B cell (primary cell): Measurements from ENCODE around the gene ENSA. TPM values are rescaled to one million over a fixed set of nuclear protein-coding genes. Genes with fewer than 3 reads are reported as not detected.

Experiments
- ATAC-seq: fragments of 200-7000 bp; cut with Tn5 transposase; one replicate; pipeline ENCODE4 v1.10.0; 2021; ENCODE audit warnings: low read depth, mild to moderate bottlenecking, moderate number of reproducible peaks, moderate library complexity
- CTCF ChIA-PET: fragments of 350-600 bp; sonication (Branson Sonifier 250); formaldehyde crosslinking; loops from one replicate; lab custom pipeline; 2021; ENCODE audit warnings: antibody characterized with exemption, inconsistent platforms; lab: Charles Lee
- POLR2A ChIA-PET: fragments of 350-600 bp; sonication (Branson Sonifier 250); formaldehyde crosslinking; loops from one replicate; lab custom pipeline; 2021; ENCODE audit warnings: antibody characterized with exemption; lab: Charles Lee
- DNase-seq: peaks from one replicate; pipeline ENCODE4 v3.0.0; 2013
- H2AFZ ChIP-seq: 2 replicates; pipeline ENCODE4 v1.6.1; 2012; ENCODE audit warnings: mild to moderate bottlenecking, low read depth, low read length; ENCODE audit not compliant: insufficient read depth, poor library complexity, severe bottlenecking
- H3K27ac ChIP-seq, 2 donors: 1 replicate in 1 of 2; 2 replicates in 1 of 2; pipeline ENCODE4 v1.5.1; 2012 to 2013; ENCODE audit warnings: low read length in 2 of 2, mild to moderate bottlenecking in 2 of 2, moderate library complexity in 1 of 2
- H3K27me3 ChIP-seq, 4 experiments: fragments of 200-600 bp in 1 of 4; sonication (generic) in 1 of 4; replicated peaks in 1 of 4; 1 replicate in 2 of 4; 2 replicates in 2 of 4; pipeline versions ENCODE4 v1.6.1 to v1.7.0; 2013 to 2016; ENCODE audit warnings: low read length in 3 of 4, mild to moderate bottlenecking in 2 of 4, mixed read lengths in 1 of 4, moderate library complexity in 1 of 4; ENCODE audit not compliant: insufficient read depth in 4 of 4, control insufficient read depth in 3 of 4; ENCODE audit errors: control extremely low read depth in 1 of 4
- H3K36me3 ChIP-seq, 2 experiments: replicated peaks in 1 of 2; 1 replicate in 1 of 2; 2 replicates in 1 of 2; pipeline versions ENCODE4 v1.6.1 to v1.7.1; 2013; ENCODE audit warnings: low read length in 1 of 2; ENCODE audit not compliant: insufficient read depth in 2 of 2, control insufficient read depth in 1 of 2; ENCODE audit errors: control extremely low read depth in 1 of 2, extremely low read depth in 1 of 2
- H3K4me1 ChIP-seq, 2 donors: fragments of 200-600 bp in 1 of 2; sonication (generic) in 1 of 2; 1 replicate in 1 of 2; 2 replicates in 1 of 2; pipeline versions ENCODE4 v1.5.1 to v1.6.1; 2013 to 2017; ENCODE audit warnings: low read length in 2 of 2; ENCODE audit not compliant: control insufficient read depth in 2 of 2, insufficient read depth in 2 of 2
- H3K4me2 ChIP-seq: replicated peaks from 2 replicates; pipeline ENCODE3; 2012; ENCODE audit warnings: mild to moderate bottlenecking, low read depth, low read length; ENCODE audit not compliant: poor library complexity, severe bottlenecking
- H3K4me3 ChIP-seq, 5 experiments: fragments of 200-600 bp in 1 of 5; sonication (generic) in 1 of 5; 1 replicate in 3 of 5; 2 replicates in 2 of 5; pipeline versions ENCODE4 v1.5.1 to v1.7.0; 2011 to 2016; ENCODE audit warnings: low read length in 4 of 5, mild to moderate bottlenecking in 4 of 5, low read depth in 2 of 5, control low read depth in 1 of 5, moderate library complexity in 1 of 5; ENCODE audit not compliant: insufficient read depth in 1 of 5; ENCODE audit errors: control extremely low read depth in 1 of 5, extremely low read depth in 1 of 5
- H3K79me2 ChIP-seq: fragments of 200-600 bp; sonication (generic); one replicate; pipeline ENCODE4 v1.6.0; 2016; ENCODE audit warnings: low read length; ENCODE audit not compliant: control insufficient read depth, insufficient read depth
- H3K9ac ChIP-seq: fragments of 200-600 bp; sonication (generic); 2 replicates; pipeline ENCODE4 v1.6.1; 2017; ENCODE audit warnings: mild to moderate bottlenecking, low read length, moderate library complexity
- H3K9me3 ChIP-seq, 3 donors: one replicate each; pipeline versions ENCODE4 v1.6.1 to v1.7.1; 2013; ENCODE audit warnings: low read length in 2 of 3; ENCODE audit not compliant: control insufficient read depth in 2 of 3, insufficient read depth in 1 of 3; ENCODE audit errors: control extremely low read depth in 1 of 3
- H4K20me1 ChIP-seq: 2 replicates; pipeline ENCODE4 v1.6.0; 2012; ENCODE audit warnings: mild to moderate bottlenecking, low read length; ENCODE audit not compliant: insufficient read depth, control insufficient read depth, poor library complexity, severe bottlenecking
- H3K27ac Mint-ChIP-seq: one replicate; pipeline ENCODE4 v1.8.0; 2021; ENCODE audit warnings: mixed read lengths
- H3K27me3 Mint-ChIP-seq: one replicate; pipeline ENCODE4 v1.8.0; 2021; ENCODE audit warnings: mixed read lengths
- H3K4me1 Mint-ChIP-seq: one replicate; pipeline ENCODE4 v1.8.0; 2021; ENCODE audit warnings: mixed read lengths
- H3K4me3 Mint-ChIP-seq: one replicate; pipeline ENCODE4 v1.8.0; 2021; ENCODE audit warnings: mixed read lengths
- H3K9me3 Mint-ChIP-seq: one replicate; pipeline ENCODE4 v1.8.0; 2022; ENCODE audit warnings: mixed read lengths; ENCODE audit not compliant: insufficient read depth
- EZH2 ChIP-seq: IDR thresholded peaks from 2 replicates; pipeline ENCODE4 v1.6.1; 2012; ENCODE audit warnings: borderline replicate concordance, low read depth, mild to moderate bottlenecking, moderate library complexity, low read length; ENCODE audit not compliant: insufficient read depth, poor library complexity, severe bottlenecking
- WGBS: methylation state at CpG from one replicate; pipeline ENCODE4 v1.1.5; 2013; ENCODE audit warnings: missing lambda C conversion rate; ENCODE audit not compliant: insufficient coverage; 5-methylcytosine and 5-hydroxymethylcytosine counted together
- intact Hi-C: fragments of 100-400 bp; cut with micrococcal nuclease; formaldehyde crosslinking; loops from one replicate; pipeline ENCODE4 v1.10.0; 2022
- polyA plus RNA-seq: library from polyadenylated mRNA; depleted of rRNA; stranded (reverse); fragments of >200 nt; gene quantifications from 2 replicates; pipeline ENCODE4 v1.2.3, GENCODE V29; 2012
- total RNA-seq, 2 donors: library from RNA; stranded (reverse); fragments of 120-200 nt in 1 of 2; gene quantifications; 1 replicate in 1 of 2; 2 replicates in 1 of 2; pipeline versions ENCODE4 v1.2.3 to v1.2.4, GENCODE V29; 2013 to 2022
- TF ChIP-seq, protein P1 (sequence below): fragments of 200-600 bp; IDR thresholded peaks from one replicate; pipeline ENCODE4 v1.8.0; 2022; ENCODE audit warnings: antibody characterized with exemption, mild to moderate bottlenecking

Gene ENSA
- total and polyA plus RNA-seq, 2 donors (not counting 1 experiment from before 2014, with no cell fraction given) = 85.5 to 115 TPM

DNA sequence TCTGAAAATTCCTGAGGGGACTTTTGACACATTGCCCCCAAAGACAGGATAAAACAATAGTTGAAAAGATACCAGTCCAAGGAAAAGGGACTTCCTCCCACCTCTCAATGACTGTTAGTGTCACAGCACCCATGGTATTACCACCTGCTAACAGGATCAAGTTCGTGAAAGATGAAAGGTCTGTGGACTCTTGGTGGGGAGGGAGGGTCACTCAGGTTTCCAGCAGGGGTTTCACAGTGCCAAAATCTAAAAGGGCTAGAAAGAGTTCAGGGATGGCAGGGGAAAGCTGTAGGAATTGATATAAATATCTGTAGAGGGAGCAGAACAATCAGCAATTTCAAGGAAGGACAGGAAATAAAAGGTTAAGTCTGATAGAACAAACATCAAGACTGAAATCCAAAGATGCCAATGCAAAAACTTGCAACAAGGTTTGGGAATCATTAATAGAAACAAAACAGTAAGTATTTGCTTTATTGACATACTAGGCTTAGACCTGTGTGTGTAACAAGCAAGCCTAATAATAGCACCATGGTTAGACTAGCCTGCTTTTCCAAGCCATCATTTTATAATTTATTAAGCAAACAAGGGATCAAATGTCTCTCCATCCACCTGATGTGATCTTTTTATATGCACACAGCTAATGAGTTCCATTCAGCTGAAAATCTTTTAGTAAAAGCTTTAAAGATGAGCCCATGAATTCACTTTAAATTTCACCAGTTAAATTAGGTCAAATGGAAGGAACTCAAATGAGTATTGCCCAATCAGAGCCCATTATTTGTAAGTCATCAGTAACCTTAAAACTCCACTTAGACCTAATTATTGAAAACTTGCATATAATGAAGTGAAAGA, 53.7 kb downstream of the ENSA start:
- Histone ChIP-seq H4K20me1 (peaks cover 69% of the 10 kb centered on the region), H3K79me2 (peaks cover 95% of the 10 kb centered on the region), H3K36me3 (peaks cover 1 to 73% of the 10 kb centered on the region in 2 experiments), H3K27ac (peak overlapping the region in 1 of 2 donors; percentile 97), H3K9me3 (no peaks in the 10 kb centered on the region), H3K4me2 (peak overlapping the region; percentile 86), H3K4me3 (peak overlapping the region; percentile 76 to 100 (median 98)), H2AFZ (no peak overlapping the region), H3K9ac (peak overlapping the region; percentile 94), H3K4me1 (peaks cover 63 to 69% of the 10 kb centered on the region in 2 donors), H3K27me3 (no peaks in the 10 kb centered on the region)
- Mint-ChIP-seq H3K4me1 (peaks cover 65% of the 10 kb centered on the region), H3K9me3 (no peaks in the 10 kb centered on the region), H3K27ac (peak overlapping the region; percentile 83), H3K27me3 (no peaks in the 10 kb centered on the region), H3K4me3 (peak overlapping the region; percentile 99)
- DNase-seq (no peak), ATAC-seq (no peak)
- TF ChIP-seq, protein P1, sequence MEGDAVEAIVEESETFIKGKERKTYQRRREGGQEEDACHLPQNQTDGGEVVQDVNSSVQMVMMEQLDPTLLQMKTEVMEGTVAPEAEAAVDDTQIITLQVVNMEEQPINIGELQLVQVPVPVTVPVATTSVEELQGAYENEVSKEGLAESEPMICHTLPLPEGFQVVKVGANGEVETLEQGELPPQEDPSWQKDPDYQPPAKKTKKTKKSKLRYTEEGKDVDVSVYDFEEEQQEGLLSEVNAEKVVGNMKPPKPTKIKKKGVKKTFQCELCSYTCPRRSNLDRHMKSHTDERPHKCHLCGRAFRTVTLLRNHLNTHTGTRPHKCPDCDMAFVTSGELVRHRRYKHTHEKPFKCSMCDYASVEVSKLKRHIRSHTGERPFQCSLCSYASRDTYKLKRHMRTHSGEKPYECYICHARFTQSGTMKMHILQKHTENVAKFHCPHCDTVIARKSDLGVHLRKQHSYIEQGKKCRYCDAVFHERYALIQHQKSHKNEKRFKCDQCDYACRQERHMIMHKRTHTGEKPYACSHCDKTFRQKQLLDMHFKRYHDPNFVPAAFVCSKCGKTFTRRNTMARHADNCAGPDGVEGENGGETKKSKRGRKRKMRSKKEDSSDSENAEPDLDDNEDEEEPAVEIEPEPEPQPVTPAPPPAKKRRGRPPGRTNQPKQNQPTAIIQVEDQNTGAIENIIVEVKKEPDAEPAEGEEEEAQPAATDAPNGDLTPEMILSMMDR = no peak
- TF ChIP-seq EZH2 = no peak
- 13% methylated on average over 1 of the region's 1 CpG for WGBS
- intact Hi-C loops = loop anchor here (1.0 kb wide), 1 partner anchor 36 kb away; no protein-coding TSS in a partner anchor
- CTCF ChIA-PET = interaction anchor here (1.2 to 19.2 kb wide), 3 partner anchors 14 to 172 kb away, joined by 5 to 497 read pairs (median 157); no protein-coding TSS in a partner anchor
- POLR2A ChIA-PET = interaction anchor here (0.9 to 11.2 kb wide), 2 partner anchors 11 to 40 kb away, joined by 4 to 371 read pairs; no protein-coding TSS in a partner anchor
